HG03159 (cell line): Measurements from ENCODE around the gene SRRM2.
A peak's percentile ranks its signal among the peaks of the same experiment; 100 is the strongest.

ENCODE experiments used
- ATAC-seq: cut with Tn5 transposase; IDR thresholded peaks from one replicate; pipeline ENCODE4 v1.9.1; 2021; ENCODE audit warnings: mild to moderate bottlenecking, moderate library complexity; ENCODE audit not compliant: unreplicated experiment

SRRM2 gene

GRCh38 chr16:2737895-2738418, 14.5 kb upstream of the SRRM2 start:
- no peak for ATAC-seq

GRCh38 chr16:2738615-2739014, 13.8 kb upstream of the SRRM2 start:
- ATAC-seq: no peak

DNA sequence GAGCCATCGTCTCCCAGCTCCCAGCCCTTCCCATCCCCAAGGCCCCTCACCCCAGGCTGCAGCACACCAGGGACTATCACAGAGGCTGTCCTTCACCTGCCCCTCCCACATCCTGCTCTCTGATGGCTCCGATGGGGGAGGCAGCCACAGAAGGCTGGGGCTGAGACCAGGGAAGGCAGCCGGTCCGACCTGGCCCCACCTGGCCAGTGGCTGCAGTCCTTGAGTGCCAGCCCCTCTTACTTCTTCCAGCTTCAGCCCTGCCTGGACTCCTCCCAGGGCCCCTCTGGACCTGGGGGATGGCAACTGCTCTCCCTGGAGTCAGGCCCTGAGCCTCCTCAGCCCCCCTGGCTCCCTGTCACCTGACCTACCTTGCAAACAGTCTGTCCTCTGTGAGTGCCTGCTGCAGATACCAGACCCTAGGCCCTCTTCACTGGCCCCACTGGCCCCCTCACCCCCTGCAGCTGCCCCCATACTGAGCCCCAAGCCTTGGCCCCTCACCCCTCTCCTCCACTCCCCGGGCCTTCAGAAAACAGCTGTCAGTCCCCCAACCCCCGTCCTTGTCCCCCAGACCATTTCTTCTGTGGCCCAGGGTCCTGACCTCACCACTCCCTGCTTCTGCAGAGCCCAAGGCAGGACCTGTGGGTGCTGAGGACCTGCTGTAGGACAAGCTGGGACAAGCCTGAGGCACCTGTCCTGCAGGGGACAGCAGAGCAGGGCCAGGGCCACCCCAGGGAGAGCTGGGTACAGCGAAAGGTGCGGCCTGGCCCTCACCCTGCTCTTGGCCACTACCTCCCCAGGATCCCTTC, 12.6 kb upstream of the SRRM2 start:
- ATAC-seq: no peak

DNA sequence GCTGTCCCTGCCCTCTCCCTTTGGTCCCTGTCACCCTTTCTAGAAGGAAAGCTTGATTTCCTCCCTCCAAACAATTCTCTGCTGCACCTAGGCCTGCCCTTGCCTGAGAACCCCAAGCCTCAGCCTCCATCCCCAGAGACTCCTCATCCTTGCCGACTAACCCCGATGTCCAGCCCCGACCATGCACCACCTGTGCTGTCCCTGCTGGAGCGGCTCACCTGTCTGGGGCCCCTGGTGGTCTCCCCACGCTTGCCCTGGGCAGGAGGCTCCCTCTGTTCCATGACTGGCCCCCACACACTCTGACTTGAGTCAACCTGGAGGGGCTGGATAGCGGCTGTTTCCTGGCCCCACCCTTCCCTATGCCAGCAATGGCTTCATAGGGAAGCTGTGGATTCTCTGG, 12.0 kb upstream of the SRRM2 start:
- no peak for ATAC-seq

DNA sequence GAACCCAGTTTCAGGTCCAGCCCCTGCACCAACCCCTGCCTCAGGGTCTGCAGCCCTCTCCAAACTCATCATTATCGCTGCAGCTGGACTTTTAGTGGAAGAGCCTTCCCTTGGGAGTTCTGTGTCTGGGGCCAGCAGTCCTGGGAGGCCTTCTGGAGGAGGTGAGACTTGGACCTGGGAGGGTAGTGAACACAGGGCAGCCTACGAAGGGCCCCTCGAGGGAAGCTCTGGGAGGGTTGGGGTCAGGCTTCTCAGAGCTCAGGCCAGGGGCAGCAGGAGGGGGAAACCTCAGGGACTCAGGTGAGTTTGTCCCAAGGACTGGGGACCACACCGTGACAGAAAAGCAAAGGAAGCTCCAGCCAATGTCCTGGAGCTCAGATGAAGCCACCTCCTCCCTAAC, 11.3 kb upstream of the SRRM2 start:
- ATAC-seq: no peak

- no peak for ATAC-seq
Observed at GRCh38 chr16:2742323-2743006, 10.0 kb upstream of the SRRM2 start.

DNA sequence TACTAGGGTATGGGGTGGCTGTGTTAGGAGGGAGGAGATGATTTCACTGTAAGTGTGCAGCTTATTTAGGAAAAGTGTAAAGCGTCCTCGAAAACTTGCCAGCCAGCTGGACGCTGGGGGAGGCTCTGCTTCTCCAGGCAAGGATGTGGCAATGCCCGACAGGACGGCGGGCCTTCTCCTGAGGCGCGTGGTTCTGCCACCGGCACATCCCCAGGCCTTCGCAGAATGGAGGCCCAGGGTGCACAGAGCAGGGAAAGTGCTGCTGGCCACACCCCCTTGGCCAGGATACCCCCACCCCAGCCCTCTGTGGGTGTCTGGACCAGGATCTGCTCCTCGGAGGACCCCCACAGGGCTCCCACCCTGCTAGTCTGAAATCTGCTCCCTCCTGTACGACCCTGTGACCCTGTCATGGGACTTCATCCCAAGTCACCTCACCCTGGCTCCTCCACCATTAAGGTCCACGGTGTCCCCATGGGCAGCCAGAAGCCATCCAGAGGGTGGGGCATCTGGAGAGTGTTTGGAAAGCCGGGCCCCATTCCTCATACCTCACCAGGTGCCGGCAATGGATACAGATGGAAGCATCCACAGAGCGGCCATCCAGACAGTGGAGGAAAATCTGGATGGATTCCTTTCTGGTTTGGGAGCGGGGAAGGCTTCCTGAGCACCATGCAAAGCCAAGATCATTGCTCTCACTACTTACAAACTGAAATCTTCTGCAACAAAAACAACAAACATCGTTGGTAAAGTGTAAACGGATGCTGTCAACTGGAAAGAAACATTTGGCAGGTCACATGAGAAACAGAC, 9.2 kb upstream of the SRRM2 start:
- no peak for ATAC-seq

DNA sequence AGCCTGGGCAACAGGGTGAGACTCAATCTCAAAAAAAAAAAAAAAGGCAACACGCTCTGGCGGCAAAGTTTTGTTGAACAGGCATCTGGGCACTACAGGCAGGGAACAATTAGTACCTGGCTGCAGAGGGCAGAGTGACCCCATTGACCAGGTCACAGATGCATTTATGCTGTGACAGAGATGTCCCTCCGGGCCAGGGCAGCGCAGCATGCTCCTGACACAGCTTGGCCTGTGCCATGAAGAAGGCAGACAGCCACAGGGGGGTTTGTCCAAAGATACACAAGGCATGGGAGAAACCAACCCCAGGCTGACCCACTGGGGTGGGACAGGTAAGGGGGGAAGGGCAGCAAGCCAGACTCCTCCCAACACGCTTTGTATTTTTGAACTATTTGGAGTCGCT, 7.7 kb upstream of the SRRM2 start:
- no peak for ATAC-seq

DNA sequence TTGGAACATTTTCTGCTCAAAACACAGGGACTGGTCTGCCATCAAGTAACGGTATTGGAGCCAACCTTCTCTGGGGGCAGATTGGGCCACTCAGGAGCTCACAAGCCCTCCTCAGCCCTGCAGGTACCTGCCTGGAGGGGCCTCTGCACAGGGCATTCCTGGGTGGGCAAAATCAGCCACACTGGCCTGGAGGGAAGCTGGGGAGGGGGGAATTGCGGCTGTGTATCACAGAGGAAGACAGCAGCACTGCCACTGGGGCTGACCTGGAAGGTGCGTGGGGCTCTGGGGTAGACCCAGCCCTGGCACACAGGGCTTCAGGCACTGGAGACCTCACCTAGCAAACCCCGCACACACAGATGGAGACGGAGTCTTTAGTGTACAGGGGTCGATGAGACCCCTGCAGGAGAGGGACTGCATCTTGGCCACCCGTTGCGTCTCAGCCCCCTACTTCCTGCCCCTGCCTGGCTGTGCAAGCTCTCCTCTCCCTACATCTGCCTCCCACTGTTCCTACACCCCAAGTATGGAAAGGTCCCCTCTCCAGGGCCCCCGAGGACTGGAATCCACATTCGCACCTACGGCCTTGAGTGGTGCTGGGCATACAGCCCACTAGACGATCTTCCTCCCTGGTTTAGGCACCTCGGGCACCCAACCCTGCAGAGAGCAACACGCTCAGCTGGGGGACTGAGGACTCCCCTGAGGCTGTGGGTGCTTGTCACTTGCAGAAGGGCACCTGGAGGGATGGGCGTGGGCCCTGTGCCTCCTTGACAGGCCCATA, 7.1 kb upstream of the SRRM2 start:
- ATAC-seq: no peak

DNA sequence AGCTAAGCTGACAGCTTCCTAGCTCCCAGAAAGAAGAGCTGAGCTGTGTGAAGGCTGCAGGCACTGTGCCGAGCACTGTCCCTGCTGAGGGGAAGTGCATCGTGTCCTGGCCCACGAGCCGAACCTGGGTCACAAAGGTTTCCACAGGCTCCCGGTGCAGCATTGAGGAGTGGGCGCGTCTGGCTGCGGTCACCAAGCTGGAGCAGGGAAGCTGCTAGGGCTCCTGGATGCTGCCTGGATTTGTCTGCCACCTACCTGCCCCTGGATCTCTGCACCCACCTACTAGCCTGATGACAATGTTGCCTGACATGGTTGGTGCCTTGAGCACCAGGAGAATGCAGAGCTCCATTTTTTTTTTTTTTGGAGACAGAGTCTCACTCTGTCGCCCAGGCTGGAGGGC, 6.5 kb upstream of the SRRM2 start:
- no peak for ATAC-seq

GRCh38 chr16:2748757-2749455, 3.5 kb upstream of the SRRM2 start:
- no peak for ATAC-seq

- no peak for ATAC-seq
Observed at GRCh38 chr16:2749476-2749875, 3.0 kb upstream of the SRRM2 start.

GRCh38 chr16:2749936-2750335, 2.5 kb upstream of the SRRM2 start:
- no peak for ATAC-seq

DNA sequence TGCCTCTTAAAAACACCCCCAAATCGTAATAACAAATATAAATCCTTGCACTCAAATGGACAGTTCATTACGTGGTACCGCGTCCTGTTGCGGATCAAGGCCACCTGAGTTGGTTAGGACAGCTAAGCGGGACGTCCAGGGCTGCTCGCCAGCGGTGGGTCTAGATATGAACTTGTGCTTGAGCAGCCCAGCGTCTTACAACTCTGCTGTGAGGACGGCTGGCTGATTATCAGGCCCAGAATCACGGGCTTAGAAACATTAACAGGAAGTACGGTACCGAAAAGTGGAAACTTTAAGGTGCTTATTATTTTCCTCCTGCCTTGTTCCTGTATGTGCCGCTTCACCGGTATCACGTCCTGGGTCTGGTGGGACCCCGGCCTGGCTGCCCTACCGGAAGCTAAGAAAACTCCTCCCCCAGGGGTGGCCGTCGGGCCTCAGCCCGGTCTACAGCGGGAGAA, 832 bp upstream of the SRRM2 start:
- ATAC-seq: peak; percentile 29

DNA sequence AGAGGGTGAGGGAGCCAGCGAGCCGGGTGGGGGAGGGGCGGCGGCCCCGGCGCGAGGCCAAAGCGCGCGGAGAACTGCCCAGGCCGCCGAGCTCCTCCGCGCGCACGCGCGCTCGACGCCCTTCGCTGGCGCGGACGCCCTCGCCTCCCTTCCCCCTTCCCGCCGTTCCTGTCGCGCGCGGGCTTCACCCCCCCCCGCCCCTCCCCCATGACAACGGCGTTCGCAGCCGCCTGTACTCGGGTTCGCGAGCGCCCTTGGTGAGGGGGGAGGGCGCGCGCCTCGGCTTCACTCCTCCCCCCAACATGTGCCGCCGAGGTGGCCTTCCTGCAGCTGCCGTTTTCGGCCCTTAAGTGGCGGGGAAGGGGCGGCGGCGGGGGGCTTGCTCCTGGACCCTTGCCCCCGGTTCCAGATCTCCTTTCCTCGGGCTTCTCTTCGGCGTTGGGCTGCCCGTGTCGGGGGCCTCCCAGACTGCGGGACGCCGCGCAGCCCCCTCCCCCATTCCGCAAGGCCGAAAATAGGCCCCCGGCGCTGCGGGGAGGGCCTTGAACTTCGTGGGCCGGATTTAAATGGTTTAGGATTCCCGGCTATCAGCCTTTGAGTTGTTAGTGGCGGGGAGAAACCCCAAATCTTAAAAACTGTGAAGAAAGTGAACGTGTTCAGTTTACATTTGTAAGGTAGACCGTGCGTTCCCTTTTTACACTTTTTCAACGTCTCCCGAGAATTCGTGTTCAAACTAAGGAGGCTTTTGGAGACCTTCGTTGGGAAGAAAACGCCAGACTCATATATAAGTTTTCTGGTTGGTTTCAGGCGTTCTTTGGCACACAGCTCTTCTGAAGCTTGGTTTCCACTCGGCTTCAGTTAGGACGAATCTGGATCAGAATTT, 653 bp downstream of the SRRM2 start:
- ATAC-seq: peak; percentile 42

- no peak for ATAC-seq
Observed at GRCh38 chr16:2753733-2754020, 1.2 kb downstream of the SRRM2 start.

DNA sequence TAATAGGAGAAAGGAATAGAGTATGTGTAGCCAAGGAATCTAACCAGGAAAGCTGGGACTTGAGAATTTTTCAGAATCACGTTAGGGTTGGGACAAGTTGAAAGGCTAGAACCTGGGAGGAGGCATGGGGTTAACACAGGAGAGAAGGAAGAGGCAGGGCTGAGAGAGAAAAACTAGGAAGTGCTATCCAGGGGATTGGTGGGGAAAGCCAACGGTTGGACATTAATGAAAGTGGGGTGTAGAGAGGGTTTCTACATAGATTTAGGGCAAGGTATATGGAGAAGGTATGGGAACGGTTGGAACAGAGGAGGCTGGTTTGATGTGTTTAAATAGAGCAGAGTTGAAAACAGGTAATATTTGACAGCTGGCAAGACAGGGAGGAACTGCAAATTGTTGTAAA, 2.7 kb downstream of the SRRM2 start:
- ATAC-seq: no peak

- ATAC-seq: no peak
Observed at GRCh38 chr16:2756288-2757015, 4.0 kb downstream of the SRRM2 start.

DNA sequence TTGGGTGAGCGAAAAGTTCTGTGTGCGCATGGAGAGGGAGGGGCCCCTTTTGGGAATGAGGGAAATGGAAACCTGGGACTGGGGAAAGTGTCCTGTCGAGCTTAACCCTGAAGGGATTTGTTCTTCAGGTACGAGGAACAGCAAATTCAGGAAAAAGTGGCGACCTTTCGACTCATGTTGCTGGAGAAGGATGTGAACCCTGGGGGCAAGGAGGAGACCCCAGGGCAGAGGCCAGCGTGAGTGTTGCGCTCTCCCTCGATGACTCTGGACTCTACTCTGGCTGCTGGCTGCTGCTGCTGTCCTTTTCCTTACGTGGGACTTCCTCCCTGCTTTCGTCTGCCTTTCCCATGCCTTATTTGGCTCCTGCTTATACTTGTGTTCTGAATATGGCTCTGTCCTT, 4.9 kb downstream of the SRRM2 start:
- ATAC-seq: no peak
